DMS 273 treated with DMSO at 0.1 percent for 48 hours (cell line): Measurements from ENCODE around the gene TMEM18.
"Not testable (repeated sequence)": the region's sequence is repeated elsewhere in the genome, so short reads cannot be mapped to it uniquely, and the experiment has no call there.

Experiments
- DNase-seq: peaks from one replicate; lab custom pipeline; 2025; lab: John Stamatoyannopoulos, UW

The TMEM18 gene

DNA sequence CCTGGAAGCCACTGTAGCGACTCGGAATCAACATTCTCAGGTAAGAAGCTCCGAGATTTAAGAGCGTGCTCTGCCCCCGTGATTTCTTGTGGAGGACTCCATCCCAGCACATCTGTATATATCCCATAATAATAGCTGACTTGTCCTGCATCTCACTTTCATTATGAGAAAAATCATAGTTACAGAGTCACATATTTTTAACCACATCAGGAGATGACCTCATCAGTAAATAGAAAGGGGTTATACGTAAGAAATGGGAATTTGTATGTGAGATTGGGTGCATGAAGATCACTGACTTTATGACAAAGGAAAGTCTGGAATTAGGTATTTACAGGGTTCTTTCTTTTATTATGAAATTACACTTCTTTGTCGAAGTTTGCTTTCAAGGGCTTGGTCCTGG is 16.4 kb upstream of the TMEM18 start:
- DNase-seq = no peak

DNA sequence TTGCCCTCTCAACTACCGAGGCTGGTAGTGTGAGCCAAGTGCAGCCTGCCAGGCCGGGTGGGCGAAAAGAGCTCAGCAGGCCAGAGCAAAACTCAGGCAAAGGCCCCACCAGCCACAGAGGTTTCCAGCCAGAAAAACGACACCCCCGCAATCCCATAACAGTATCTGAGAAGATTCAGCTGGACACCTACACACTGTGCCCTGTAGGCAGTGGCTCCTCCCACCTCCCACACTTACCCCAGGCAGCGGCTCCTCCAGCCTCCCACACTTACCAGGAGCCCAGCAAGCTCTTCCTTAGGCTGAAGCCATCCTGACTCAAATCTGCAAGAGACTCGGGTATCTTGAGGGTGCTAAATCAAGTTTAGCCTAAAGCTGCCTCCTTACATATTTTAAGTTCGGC is 15.6 kb upstream of the TMEM18 start:
- no peak for DNase-seq

- no peak for DNase-seq
These were observed 14.9 kb upstream of the TMEM18 start for GRCh38 chr2:691821-692761.

GRCh38 chr2:690799-691198 is 13.6 kb upstream of the TMEM18 start:
- DNase-seq = no peak

DNA sequence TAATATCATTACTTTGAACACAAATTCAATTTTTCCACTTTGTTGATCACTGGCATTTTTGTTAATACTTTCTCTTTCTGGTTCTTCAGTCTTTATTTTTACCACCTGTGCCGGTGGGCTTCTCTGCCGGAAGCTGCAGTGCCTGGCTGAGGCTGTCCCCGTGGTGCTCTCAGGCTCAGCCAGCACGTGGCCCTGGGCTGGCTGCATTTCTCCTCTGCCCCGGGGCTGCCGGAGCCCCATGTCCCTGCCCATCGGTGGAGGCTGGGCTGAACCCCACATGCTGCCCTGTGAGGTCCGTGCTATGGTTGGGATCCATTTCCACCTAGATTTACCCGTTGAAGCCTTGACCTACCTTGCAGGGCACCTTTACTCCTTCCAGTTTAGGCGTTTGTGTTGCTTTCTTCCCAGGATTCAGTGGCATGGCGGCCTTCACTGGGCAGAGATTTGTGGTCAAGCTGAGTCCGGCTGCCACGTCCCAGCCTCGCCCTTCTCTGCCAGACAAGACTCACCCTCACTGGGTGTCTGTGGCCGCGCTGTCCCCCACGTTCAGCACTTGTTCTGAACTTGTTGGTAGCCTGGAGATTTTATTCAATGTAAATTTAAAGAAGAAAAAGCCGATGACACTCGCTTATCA is 12.8 kb upstream of the TMEM18 start:
- no peak for DNase-seq

- DNase-seq = no peak
These were observed 12.0 kb upstream of the TMEM18 start for GRCh38 chr2:689237-689636.

- DNase-seq = no peak
These were observed 11.4 kb upstream of the TMEM18 start for GRCh38 chr2:688504-689076.

DNA sequence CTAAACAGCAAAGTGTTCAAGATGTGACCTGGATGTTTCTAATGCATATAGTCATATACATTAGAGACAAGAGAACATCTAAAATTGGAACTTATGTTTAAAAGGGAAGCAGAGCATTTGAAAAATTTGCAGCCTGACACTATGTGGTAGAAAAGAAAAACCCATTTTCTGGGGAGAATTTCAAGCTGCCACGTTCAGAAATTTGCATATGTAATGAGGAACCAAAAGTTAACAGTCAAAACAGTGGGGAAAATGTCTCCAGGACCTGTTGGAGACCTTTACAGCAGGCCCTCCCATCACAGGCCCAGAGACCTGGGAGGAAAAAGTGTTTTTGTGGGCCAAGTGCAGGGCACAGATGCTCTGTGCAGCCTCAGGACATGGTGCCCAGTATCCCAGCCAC is 8.2 kb upstream of the TMEM18 start:
- DNase-seq = no peak

GRCh38 chr2:684913-685312 is 7.7 kb upstream of the TMEM18 start:
- not testable (repeated sequence) for DNase-seq

DNA sequence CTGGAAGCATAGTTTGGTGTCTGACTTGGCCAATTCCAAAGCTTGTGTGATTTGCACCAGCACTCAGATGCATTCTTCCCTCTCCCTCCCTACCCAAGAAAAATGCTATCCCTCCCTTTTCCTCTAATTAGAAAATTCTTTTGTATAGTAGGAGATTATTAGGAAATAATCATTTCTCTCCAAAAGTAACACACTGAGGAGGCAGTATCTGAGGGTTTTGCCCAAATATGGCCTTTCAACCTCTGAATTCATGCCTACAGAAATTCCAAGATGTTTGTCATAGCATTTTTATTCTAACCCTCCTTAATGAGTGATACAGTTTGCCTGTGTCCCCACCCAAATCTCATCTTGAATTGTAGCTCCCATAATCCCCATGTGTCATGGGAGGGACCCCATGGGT is 5.0 kb upstream of the TMEM18 start:
- no peak for DNase-seq

DNA sequence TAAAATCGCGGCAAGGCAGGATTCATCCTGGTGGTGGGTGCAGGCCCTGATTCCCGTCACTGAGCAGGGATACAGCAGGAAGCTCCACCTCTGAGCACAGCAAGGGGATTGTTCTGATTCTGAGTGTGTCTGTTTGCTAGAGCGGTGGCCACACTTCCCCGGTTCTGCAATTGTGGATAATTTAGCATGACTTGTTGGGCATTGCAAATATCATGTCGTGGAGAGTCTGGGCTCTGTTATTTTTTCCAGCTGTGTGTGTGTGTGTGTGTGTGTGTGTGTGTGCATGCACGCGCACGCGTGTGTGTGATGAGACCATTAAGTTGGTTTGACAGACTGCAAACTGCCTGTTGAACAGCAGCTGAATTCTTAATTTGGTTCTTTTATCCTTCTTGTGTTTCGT is 4.1 kb upstream of the TMEM18 start:
- DNase-seq = no peak

DNA sequence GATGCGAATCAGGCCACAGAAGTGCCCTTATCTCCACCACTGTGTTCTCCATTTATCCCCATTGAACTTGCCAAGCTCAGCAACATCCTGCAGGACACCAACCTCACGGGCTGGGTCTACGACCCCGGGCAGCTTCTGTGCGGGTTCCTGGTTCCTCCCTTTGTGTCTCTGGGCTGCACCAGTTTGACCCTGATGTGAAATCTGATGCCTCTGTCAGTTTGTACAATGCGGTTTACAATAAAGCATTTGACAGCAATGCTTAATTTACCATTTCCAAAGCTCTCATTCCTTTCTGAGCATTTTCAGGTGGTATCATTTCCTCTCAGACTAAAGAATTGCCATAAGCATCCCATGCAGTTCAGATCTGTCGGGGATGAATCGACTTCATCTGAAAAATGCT is 3.3 kb upstream of the TMEM18 start:
- no peak for DNase-seq

DNA sequence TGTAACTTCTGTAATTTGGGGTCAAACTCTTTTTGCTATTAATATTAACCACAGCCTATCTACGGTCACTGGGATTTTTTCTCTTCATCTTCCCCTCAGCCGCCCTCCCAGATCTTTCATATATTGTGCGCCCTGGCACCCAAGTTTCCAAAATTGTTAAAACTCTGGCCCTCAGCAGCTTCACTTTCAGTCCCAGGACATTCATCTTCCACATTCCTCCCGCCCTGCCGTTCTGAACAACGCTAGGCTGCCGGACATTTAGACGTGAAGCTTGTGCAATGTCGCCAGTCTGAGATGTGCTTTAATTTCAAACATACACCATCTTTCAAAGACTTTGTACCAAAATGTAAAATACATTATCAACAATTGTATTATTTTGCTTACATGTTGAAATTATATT is 1.8 kb upstream of the TMEM18 start:
- DNase-seq = no peak

GRCh38 chr2:677959-678550 is 849 bp upstream of the TMEM18 start:
- no peak for DNase-seq

DNA sequence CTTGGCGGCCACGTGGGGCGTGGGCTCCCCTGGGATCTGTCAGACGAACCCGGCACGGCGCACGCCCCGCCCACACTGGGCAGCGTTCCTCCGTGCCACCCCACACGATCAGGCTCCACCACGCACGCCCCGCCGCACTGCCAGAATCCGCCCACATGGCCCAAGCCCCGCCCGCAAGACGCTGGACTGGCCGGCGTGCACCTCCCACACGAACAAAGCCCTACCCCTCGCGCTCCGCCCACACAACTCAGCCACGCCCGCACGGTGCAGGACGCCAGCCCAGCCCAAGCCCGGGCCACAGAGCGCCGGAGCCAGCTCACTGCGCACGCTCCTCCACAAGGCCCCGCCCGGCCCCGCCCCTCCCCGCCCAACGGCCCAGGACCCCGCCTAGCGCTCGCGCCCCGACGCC is 555 bp downstream of the TMEM18 start:
- peak; percentile 90 for DNase-seq

- DNase-seq = no peak
These were observed 1.1 kb downstream of the TMEM18 start for GRCh38 chr2:675982-676646.

GRCh38 chr2:675460-675859 is 1.7 kb downstream of the TMEM18 start:
- DNase-seq = no peak

GRCh38 chr2:675051-675450 is 2.2 kb downstream of the TMEM18 start:
- no peak for DNase-seq

DNA sequence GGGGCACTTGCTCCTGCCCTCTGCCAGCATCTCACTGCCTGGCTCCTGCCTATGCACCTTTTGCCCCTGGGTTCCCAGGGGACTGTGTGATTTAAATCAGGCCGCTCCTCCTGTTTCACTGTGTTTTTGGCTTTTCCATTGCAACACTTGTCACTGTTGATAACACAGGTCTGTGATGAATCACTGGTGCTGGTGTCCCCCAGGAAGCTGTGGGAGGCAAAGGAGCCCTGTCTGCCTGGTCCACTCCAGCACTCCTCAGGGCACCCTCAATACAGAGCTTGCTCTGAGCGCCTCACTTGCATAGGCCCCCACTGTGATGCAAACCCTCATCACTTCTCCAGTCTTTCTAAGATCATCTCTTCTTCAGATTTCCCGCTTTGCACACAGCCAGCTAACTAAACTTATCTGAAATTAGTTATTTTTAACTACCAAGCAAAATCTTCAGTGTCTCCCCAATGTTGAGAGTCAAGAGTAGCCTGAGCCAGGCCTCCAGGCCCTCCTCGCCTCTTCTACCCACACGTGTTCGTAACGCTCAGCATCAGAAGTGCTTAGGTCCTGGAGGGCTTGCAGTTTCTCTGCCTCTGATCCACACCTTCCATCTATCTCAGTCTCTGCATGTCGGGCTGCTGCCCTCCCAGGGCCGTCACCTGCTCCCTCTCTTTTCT is 2.8 kb downstream of the TMEM18 start:
- DNase-seq = no peak

DNA sequence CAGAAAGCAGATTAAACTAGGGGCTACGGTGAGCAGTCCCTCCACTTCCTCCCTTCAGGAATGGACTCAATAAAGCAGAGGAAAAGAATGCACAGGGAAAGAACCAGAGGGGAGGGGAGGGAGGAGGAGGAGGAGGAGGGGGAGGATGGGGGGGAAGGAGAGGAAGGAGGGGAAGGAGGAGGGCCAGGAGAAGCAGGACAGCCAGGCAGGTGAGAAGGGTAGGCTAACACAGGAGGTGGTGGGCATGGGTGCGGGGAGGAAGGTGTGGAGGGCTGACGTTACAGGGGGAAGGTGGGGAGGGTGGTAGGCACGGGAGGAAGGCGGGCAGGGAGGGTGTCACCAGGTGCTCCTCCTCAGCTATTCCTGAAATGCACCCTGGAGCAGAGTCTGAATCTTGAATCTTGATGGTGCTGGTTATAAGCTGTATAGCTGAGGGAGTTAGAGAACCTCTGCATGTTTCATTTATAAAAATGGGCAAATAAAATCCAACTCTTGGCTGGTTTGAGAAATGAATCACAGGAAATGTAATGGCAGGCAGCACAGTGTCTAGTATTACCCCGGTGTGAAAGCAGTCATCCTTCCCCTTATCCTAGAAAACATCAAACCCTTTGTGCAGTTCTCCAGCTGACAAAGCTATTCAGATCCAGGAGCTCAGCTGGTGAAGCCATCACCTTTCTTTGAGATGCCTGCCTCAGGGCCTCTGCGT is 3.4 kb downstream of the TMEM18 start:
- DNase-seq = no peak

DNA sequence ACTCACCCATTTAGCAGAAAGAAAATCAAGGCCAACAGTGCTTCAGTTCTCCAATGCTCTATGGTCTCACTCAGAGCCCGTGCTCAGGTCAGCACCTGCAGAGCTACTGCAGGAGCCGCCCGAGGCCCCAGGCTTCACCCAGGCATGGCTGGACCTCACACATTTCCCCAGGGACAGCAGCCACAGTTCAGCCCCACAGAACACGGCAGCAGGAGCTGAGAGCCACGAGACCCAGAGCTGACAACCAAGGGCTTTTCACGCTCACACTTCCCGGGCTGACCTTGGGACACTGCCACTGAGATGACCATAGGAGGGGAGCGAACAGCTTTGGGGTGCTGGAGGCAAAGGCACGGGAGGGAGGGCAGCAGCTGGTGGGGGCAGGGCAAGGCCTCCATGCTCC is 4.2 kb downstream of the TMEM18 start:
- DNase-seq = no peak
